IMR-90 (cell line): ENCODE measurements around the gene SEC11A. TPM values are rescaled to one million over a fixed set of nuclear protein-coding genes. Genes with fewer than 3 reads are reported as not detected.

Experiments
- ATAC-seq: fragments of 200-7000 bp; cut with Tn5 transposase; 2 replicates; pipeline ENCODE4 v1.9.1; 2020; ENCODE audit warnings: low read depth, mild to moderate bottlenecking, moderate library complexity
- BruUV-seq: library from RNA; stranded (reverse); fragments of 400-500 nt; replicated peaks from 2 replicates; lab custom pipeline; 2021; lab: Mats Ljungman, UMichigan
- CTCF ChIA-PET: fragments of 300-600 bp; formaldehyde crosslinking; extraction: SDS; loops from one replicate; lab custom pipeline; 2021; ENCODE audit warnings: antibody characterized with exemption; lab: Yijun Ruan, JAX
- POLR2A ChIA-PET: fragments of 300-600 bp; sonication (Branson Sonifier 250); formaldehyde crosslinking; loops from one replicate; lab custom pipeline; 2022; ENCODE audit warnings: antibody characterized with exemption; ENCODE audit not compliant: unreplicated experiment; lab: Charles Lee
- DNase-seq: peaks from one replicate; pipeline ENCODE4 v3.0.0; 2013
- H2AFZ ChIP-seq: replicated peaks from 2 replicates; pipeline ENCODE3; 2013; ENCODE audit warnings: low read length, mild to moderate bottlenecking; ENCODE audit not compliant: poor library complexity
- H2AK5ac ChIP-seq: 2 replicates; pipeline ENCODE4 v1.6.1; 2013; ENCODE audit warnings: low read depth, low read length, inconsistent platforms
- H2AK9ac ChIP-seq: replicated peaks from 2 replicates; pipeline ENCODE3; 2013; ENCODE audit warnings: mild to moderate bottlenecking, low read depth, low read length, moderate library complexity; ENCODE audit not compliant: poor library complexity
- H2BK120ac ChIP-seq: 2 replicates; pipeline ENCODE4 v1.6.1; 2013; ENCODE audit warnings: low read depth, low read length, inconsistent platforms
- H2BK15ac ChIP-seq: 3 replicates; pipeline ENCODE4 v1.6.1; 2013; ENCODE audit warnings: low read depth, low read length, inconsistent platforms
- H2BK20ac ChIP-seq: 2 replicates; pipeline ENCODE4 v1.6.1; 2013; ENCODE audit warnings: low read depth, mild to moderate bottlenecking, inconsistent platforms, low read length, moderate library complexity
- H2BK5ac ChIP-seq: 2 replicates; pipeline ENCODE4 v1.6.1; 2013; ENCODE audit warnings: mild to moderate bottlenecking, low read depth, low read length, inconsistent platforms; ENCODE audit not compliant: poor library complexity, severe bottlenecking
- H3K14ac ChIP-seq: replicated peaks from 2 replicates; pipeline ENCODE4 v1.6.1; 2013; ENCODE audit warnings: low read depth, low read length, inconsistent platforms
- H3K18ac ChIP-seq: 2 replicates; pipeline ENCODE4 v1.6.1; 2013; ENCODE audit warnings: low read depth, low read length, control low read depth
- H3K23ac ChIP-seq: 2 replicates; pipeline ENCODE4 v1.6.1; 2013; ENCODE audit warnings: low read depth, low read length, inconsistent platforms
- H3K27ac ChIP-seq: 2 replicates; pipeline ENCODE4 v1.5.1; 2013; ENCODE audit warnings: mild to moderate bottlenecking, control low read depth, low read length; ENCODE audit not compliant: insufficient read depth
- H3K27me3 ChIP-seq: 2 replicates; pipeline ENCODE4 v1.6.1; 2013; ENCODE audit warnings: low read length; ENCODE audit not compliant: control insufficient read depth, insufficient read depth
- H3K36me3 ChIP-seq: 2 replicates; pipeline ENCODE4 v1.6.1; 2013; ENCODE audit warnings: low read length, mixed read lengths; ENCODE audit not compliant: control insufficient read depth, insufficient read depth
- H3K4ac ChIP-seq: 2 replicates; pipeline ENCODE4 v1.6.1; 2013; ENCODE audit warnings: low read depth, low read length, inconsistent platforms
- H3K4me1 ChIP-seq: 2 replicates; pipeline ENCODE4 v1.6.1; 2013; ENCODE audit warnings: low read length, mixed read lengths; ENCODE audit not compliant: control insufficient read depth, insufficient read depth
- H3K4me2 ChIP-seq: 2 replicates; pipeline ENCODE4 v1.6.1; 2013; ENCODE audit warnings: low read depth, mild to moderate bottlenecking, control low read depth, low read length, moderate library complexity
- H3K4me3 ChIP-seq: 2 replicates; pipeline ENCODE4 v1.5.1; 2013; ENCODE audit warnings: low read depth, mild to moderate bottlenecking, control low read depth, low read length, moderate library complexity; ENCODE audit not compliant: insufficient read depth
- H3K56ac ChIP-seq: 2 replicates; pipeline ENCODE4 v1.6.1; 2013; ENCODE audit warnings: low read length, inconsistent platforms; ENCODE audit not compliant: insufficient read depth; ENCODE audit errors: extremely low read depth
- H3K79me1 ChIP-seq, 2 experiments: 2 replicates each; pipeline ENCODE4 v1.6.1; 2013; ENCODE audit warnings: low read length in 2 of 2, inconsistent platforms in 1 of 2, low read depth in 1 of 2
- H3K9ac ChIP-seq: 2 replicates; pipeline ENCODE4 v1.6.1; 2013; ENCODE audit warnings: low read depth, low read length, control low read depth
- H3K9me1 ChIP-seq: 2 replicates; pipeline ENCODE4 v1.6.1; 2013; ENCODE audit warnings: low read length, inconsistent platforms; ENCODE audit not compliant: insufficient read depth
- H3K9me3 ChIP-seq: 2 replicates; pipeline ENCODE4 v1.6.1; 2013; ENCODE audit warnings: low read length; ENCODE audit not compliant: control insufficient read depth, insufficient read depth
- H4K20me1 ChIP-seq: 2 replicates; pipeline ENCODE4 v1.6.1; 2013; ENCODE audit warnings: low read length, inconsistent platforms; ENCODE audit not compliant: insufficient read depth
- H4K5ac ChIP-seq: 2 replicates; pipeline ENCODE4 v1.6.1; 2013; ENCODE audit warnings: mild to moderate bottlenecking, low read depth, low read length, control low read depth
- H4K8ac ChIP-seq, 2 experiments: 2 replicates each; pipeline ENCODE4 v1.6.1; 2013; ENCODE audit warnings: low read depth in 2 of 2, low read length in 2 of 2, control low read depth in 1 of 2, inconsistent platforms in 1 of 2
- H4K91ac ChIP-seq: 2 replicates; pipeline ENCODE4 v1.6.1; 2013; ENCODE audit warnings: low read depth, low read length, inconsistent platforms; ENCODE audit not compliant: insufficient read depth
- BHLHE40 ChIP-seq: fragments of 150-350 bp; IDR thresholded peaks from 2 replicates; pipeline ENCODE4 v1.6.1; 2016; ENCODE audit warnings: mild to moderate bottlenecking, low read depth, low read length
- CEBPB ChIP-seq: IDR thresholded peaks from 2 replicates; pipeline ENCODE4 v1.6.1; 2012; ENCODE audit warnings: low read depth, low read length, improper control_type of control experiment
- CHD1 ChIP-seq: IDR thresholded peaks from 2 replicates; pipeline ENCODE4 v1.6.1; 2012; ENCODE audit warnings: low read depth, low read length, improper control_type of control experiment
- FOS ChIP-seq: fragments of 150-350 bp; IDR thresholded peaks from 2 replicates; pipeline ENCODE4 v1.6.1; 2016; ENCODE audit warnings: low read depth, low read length
- MAFK ChIP-seq: IDR thresholded peaks from 2 replicates; pipeline ENCODE4 v1.6.1; 2012; ENCODE audit warnings: low read depth, low read length, improper control_type of control experiment
- MAZ ChIP-seq: IDR thresholded peaks from 2 replicates; pipeline ENCODE4 v1.6.1; 2012; ENCODE audit warnings: low read depth, mild to moderate bottlenecking, low read length, improper control_type of control experiment, moderate library complexity, borderline replicate concordance
- MXI1 ChIP-seq: IDR thresholded peaks from 2 replicates; pipeline ENCODE4 v1.6.1; 2012; ENCODE audit warnings: low read depth, mild to moderate bottlenecking, low read length, moderate library complexity, borderline replicate concordance
- NFE2L2 ChIP-seq: fragments of 150-350 bp; IDR thresholded peaks from 2 replicates; pipeline ENCODE4 v1.6.1; 2016; ENCODE audit warnings: low read depth, mild to moderate bottlenecking, low read length
- POLR2A ChIP-seq: IDR thresholded peaks from 2 replicates; pipeline ENCODE4 v1.6.1; 2012; ENCODE audit warnings: mild to moderate bottlenecking, low read depth, low read length
- RAD21 ChIP-seq: IDR thresholded peaks from 2 replicates; pipeline ENCODE4 v1.6.1; 2012; ENCODE audit warnings: low read length, improper control_type of control experiment
- RCOR1 ChIP-seq: IDR thresholded peaks from 2 replicates; pipeline ENCODE4 v1.6.1; 2012; ENCODE audit warnings: mild to moderate bottlenecking, low read length, improper control_type of control experiment; ENCODE audit not compliant: insufficient replicate concordance
- RFX5 ChIP-seq: IDR thresholded peaks from 2 replicates; pipeline ENCODE4 v1.8.0; 2012; ENCODE audit warnings: low read depth, mild to moderate bottlenecking, low read length, moderate library complexity
- SMC3 ChIP-seq: fragments of 150-350 bp; IDR thresholded peaks from 2 replicates; pipeline ENCODE4 v1.6.1; 2016; ENCODE audit warnings: low read depth, mild to moderate bottlenecking, antibody characterized with exemption, low read length, moderate library complexity
- WGBS, 2 experiments: methylation state at CpG; one replicate each; pipeline versions ENCODE4 v1.1.5 to v1.1.7; 2013; ENCODE audit warnings: missing lambda C conversion rate in 2 of 2; ENCODE audit not compliant: insufficient read length in 1 of 2; ENCODE audit errors: extremely low coverage in 2 of 2; 5-methylcytosine and 5-hydroxymethylcytosine counted together
- dilution Hi-C: fragments of 300-500 bp; cut with HindIII; formaldehyde crosslinking; loops from one replicate; pipeline ENCODE4 v1.14.3; 2018; ENCODE audit warnings: low sequenced_read_pairs; ENCODE audit not compliant: unreplicated experiment
- in situ Hi-C: fragments of 300-500 bp; cut with MboI; formaldehyde crosslinking; loops from 3 replicates; pipeline ENCODE4 v1.14.3; 2019; ENCODE audit warnings: low sequenced_read_pairs, inconsistent platforms, mixed read lengths
- intact Hi-C: fragments of 100-400 bp; cut with micrococcal nuclease; formaldehyde crosslinking; loops from 2 replicates; pipeline ENCODE4 v1.10.0; 2022
- polyA plus RNA-seq, 3 experiments: library from polyadenylated mRNA; depleted of rRNA; stranded (reverse); fragments of >200 nt; gene quantifications; 2 replicates each; pipeline ENCODE4 v1.2.3, GENCODE V29; 2012; ENCODE audit warnings: low replicate concordance in 1 of 3
- total RNA-seq: library from RNA; depleted of rRNA; stranded (reverse); fragments of >200 nt; gene quantifications from 2 replicates; pipeline ENCODE4 v1.2.3, GENCODE V29; 2012
- TF ChIP-seq, protein P1 (sequence below): fragments of 150-350 bp; IDR thresholded peaks from 2 replicates; pipeline ENCODE4 v1.6.1; 2017; ENCODE audit warnings: mild to moderate bottlenecking, antibody characterized with exemption, low read length, low read depth
- TF ChIP-seq, protein P2 (sequence below): conservative IDR thresholded peaks from 2 replicates; pipeline ENCODE4 v1.5.1; 2012; ENCODE audit warnings: mild to moderate bottlenecking, low read depth, low read length, improper control_type of control experiment
- TF ChIP-seq, protein P3 (sequence below): fragments of 150-350 bp; IDR thresholded peaks from 2 replicates; pipeline ENCODE4 v1.6.1; 2016; ENCODE audit warnings: low read depth, mild to moderate bottlenecking, low read length, moderate library complexity, borderline replicate concordance

Gene SEC11A
- total and polyA plus RNA-seq, 2 of the 4 experiments (the other 2 are of a cell fraction): 62.4 to 108 TPM

DNA sequence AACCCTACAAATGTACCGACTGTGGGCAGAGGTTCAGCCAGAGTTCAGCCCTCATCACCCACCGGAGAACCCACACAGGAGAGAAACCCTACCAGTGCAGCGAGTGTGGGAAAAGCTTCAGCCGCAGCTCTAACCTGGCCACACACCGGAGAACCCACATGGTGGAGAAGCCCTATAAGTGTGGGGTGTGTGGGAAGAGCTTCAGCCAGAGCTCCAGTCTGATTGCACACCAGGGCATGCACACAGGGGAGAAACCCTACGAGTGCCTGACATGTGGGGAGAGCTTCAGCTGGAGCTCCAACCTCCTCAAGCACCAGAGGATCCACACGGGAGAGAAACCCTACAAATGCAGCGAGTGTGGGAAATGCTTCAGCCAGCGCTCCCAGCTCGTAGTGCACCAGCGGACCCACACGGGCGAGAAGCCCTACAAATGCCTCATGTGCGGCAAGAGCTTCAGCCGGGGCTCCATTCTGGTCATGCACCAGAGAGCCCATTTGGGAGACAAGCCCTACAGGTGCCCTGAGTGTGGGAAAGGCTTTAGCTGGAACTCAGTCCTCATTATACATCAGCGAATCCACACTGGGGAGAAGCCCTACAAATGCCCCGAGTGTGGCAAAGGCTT is 94.5 kb downstream of the SEC11A start:
- Histone ChIP-seq H3K79me1 (peaks cover 17 to 19% of the 10 kb centered on the region in 2 experiments), H3K4me2 (no peak overlapping the region), H3K4ac (no peak overlapping the region), H3K36me3 (peaks cover 34% of the 10 kb centered on the region), H3K4me1 (no peaks in the 10 kb centered on the region), H3K23ac (no peak overlapping the region), H3K14ac (no peak overlapping the region), H4K5ac (no peak overlapping the region), H3K9me3 (peaks cover 28% of the 10 kb centered on the region), H2BK15ac (no peak overlapping the region), H2AFZ (no peak overlapping the region), H2BK20ac (no peak overlapping the region), H2AK9ac (no peak overlapping the region), H3K9ac (no peak overlapping the region), H3K9me1 (no peaks in the 10 kb centered on the region), H3K27ac (no peak overlapping the region), H4K91ac (no peak overlapping the region), H2BK120ac (no peak overlapping the region), H3K56ac (no peak overlapping the region), H2BK5ac (no peak overlapping the region), H3K18ac (no peak overlapping the region), H3K27me3 (no peaks in the 10 kb centered on the region), H4K8ac (no peak overlapping the region), H3K4me3 (no peak overlapping the region), H4K20me1 (no peaks in the 10 kb centered on the region), H2AK5ac (no peak overlapping the region)
- dilution Hi-C loops (no loop called here), intact Hi-C loops (no loop called here), in situ Hi-C loops (no loop called here)
- DNase-seq (no peak), ATAC-seq (no peak)
- POLR2A ChIA-PET: no interaction called here
- CTCF ChIA-PET: no interaction called here
- TF ChIP-seq, protein P1, sequence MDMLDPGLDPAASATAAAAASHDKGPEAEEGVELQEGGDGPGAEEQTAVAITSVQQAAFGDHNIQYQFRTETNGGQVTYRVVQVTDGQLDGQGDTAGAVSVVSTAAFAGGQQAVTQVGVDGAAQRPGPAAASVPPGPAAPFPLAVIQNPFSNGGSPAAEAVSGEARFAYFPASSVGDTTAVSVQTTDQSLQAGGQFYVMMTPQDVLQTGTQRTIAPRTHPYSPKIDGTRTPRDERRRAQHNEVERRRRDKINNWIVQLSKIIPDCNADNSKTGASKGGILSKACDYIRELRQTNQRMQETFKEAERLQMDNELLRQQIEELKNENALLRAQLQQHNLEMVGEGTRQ: no peak
- no peak for TF ChIP-seq FOS
- no peak for TF ChIP-seq MAFK
- no peak for TF ChIP-seq RFX5
- TF ChIP-seq NFE2L2: no peak
- TF ChIP-seq RAD21: no peak
- TF ChIP-seq, protein P2, sequence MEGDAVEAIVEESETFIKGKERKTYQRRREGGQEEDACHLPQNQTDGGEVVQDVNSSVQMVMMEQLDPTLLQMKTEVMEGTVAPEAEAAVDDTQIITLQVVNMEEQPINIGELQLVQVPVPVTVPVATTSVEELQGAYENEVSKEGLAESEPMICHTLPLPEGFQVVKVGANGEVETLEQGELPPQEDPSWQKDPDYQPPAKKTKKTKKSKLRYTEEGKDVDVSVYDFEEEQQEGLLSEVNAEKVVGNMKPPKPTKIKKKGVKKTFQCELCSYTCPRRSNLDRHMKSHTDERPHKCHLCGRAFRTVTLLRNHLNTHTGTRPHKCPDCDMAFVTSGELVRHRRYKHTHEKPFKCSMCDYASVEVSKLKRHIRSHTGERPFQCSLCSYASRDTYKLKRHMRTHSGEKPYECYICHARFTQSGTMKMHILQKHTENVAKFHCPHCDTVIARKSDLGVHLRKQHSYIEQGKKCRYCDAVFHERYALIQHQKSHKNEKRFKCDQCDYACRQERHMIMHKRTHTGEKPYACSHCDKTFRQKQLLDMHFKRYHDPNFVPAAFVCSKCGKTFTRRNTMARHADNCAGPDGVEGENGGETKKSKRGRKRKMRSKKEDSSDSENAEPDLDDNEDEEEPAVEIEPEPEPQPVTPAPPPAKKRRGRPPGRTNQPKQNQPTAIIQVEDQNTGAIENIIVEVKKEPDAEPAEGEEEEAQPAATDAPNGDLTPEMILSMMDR: no peak
- TF ChIP-seq MXI1: no peak
- TF ChIP-seq CEBPB: no peak
- no peak for TF ChIP-seq POLR2A
- TF ChIP-seq SMC3: no peak
- TF ChIP-seq CHD1: no peak
- no peak for TF ChIP-seq MAZ
- no peak for TF ChIP-seq BHLHE40
- TF ChIP-seq, protein P3, sequence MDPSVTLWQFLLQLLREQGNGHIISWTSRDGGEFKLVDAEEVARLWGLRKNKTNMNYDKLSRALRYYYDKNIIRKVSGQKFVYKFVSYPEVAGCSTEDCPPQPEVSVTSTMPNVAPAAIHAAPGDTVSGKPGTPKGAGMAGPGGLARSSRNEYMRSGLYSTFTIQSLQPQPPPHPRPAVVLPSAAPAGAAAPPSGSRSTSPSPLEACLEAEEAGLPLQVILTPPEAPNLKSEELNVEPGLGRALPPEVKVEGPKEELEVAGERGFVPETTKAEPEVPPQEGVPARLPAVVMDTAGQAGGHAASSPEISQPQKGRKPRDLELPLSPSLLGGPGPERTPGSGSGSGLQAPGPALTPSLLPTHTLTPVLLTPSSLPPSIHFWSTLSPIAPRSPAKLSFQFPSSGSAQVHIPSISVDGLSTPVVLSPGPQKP: no peak
- TF ChIP-seq RCOR1: no peak
- WGBS, 2 experiments: no CpG with 5 or more reads among the region's 17 CpGs
- no TSS peak for BruUV-seq
